Hepatocyte (in vitro differentiated cells): ENCODE data around the gene SH3YL1. TPM values are rescaled to one million over a fixed set of nuclear protein-coding genes. Genes with fewer than 3 reads are reported as not detected.

ENCODE experiments used
- DNase-seq: peaks from one replicate; pipeline ENCODE4 v3.0.0-alpha.2; 2016; ENCODE audit warnings: low spot score
- H2AFZ ChIP-seq: fragments of 200-600 bp; sonication (generic); 2 replicates; pipeline ENCODE4 v1.6.0; 2016; ENCODE audit warnings: antibody characterized with exemption, mild to moderate bottlenecking
- H3K27ac ChIP-seq: fragments of 200-600 bp; sonication (generic); 2 replicates; pipeline ENCODE4 v1.5.1; 2016; ENCODE audit warnings: mild to moderate bottlenecking
- H3K27me3 ChIP-seq: fragments of 200-600 bp; sonication (generic); 2 replicates; pipeline ENCODE4 v1.6.1; 2016
- H3K36me3 ChIP-seq: fragments of 200-600 bp; sonication (generic); replicated peaks from 2 replicates; pipeline ENCODE4 v1.5.1; 2016; ENCODE audit warnings: low read depth; ENCODE audit not compliant: insufficient read depth
- H3K4me1 ChIP-seq: fragments of 200-600 bp; sonication (generic); 2 replicates; pipeline ENCODE4 v1.5.1; 2016; ENCODE audit warnings: mild to moderate bottlenecking, moderate library complexity; ENCODE audit not compliant: insufficient read depth
- H3K4me2 ChIP-seq: fragments of 200-600 bp; sonication (generic); 2 replicates; pipeline ENCODE4 v1.6.0; 2016
- H3K4me3 ChIP-seq: fragments of 200-600 bp; sonication (generic); 2 replicates; pipeline ENCODE4 v1.5.1; 2016; ENCODE audit warnings: mild to moderate bottlenecking
- H3K79me2 ChIP-seq: fragments of 200-600 bp; sonication (generic); 2 replicates; pipeline ENCODE4 v1.6.0; 2017; ENCODE audit warnings: mild to moderate bottlenecking
- H3K9me2 ChIP-seq: fragments of 200-600 bp; sonication (generic); replicated peaks from 2 replicates; pipeline ENCODE4 v1.6.0; 2017; ENCODE audit warnings: mild to moderate bottlenecking; ENCODE audit not compliant: insufficient read depth
- H3K9me3 ChIP-seq: fragments of 200-600 bp; sonication (generic); 2 replicates; pipeline ENCODE4 v1.5.1; 2016; ENCODE audit warnings: low read depth, mild to moderate bottlenecking
- H4K20me1 ChIP-seq: fragments of 200-600 bp; sonication (generic); 2 replicates; pipeline ENCODE4 v1.6.0; 2016; ENCODE audit warnings: mild to moderate bottlenecking; ENCODE audit not compliant: insufficient read depth, poor library complexity, severe bottlenecking
- CTCF ChIP-seq: fragments of 200-600 bp; sonication (generic); IDR thresholded peaks from 2 replicates; pipeline ENCODE4 v1.5.1; 2016; ENCODE audit warnings: antibody characterized with exemption, mild to moderate bottlenecking; ENCODE audit not compliant: poor library complexity
- EZH2 ChIP-seq: fragments of 200-600 bp; sonication (generic); IDR thresholded peaks from 2 replicates; pipeline ENCODE4 v1.6.1; 2016; ENCODE audit warnings: antibody characterized with exemption, mild to moderate bottlenecking, borderline replicate concordance
- EZH2phosphoT487 ChIP-seq: fragments of 200-600 bp; sonication (generic); IDR thresholded peaks from one replicate; pipeline ENCODE4 v1.6.1; 2018; ENCODE audit warnings: antibody characterized with exemption, mild to moderate bottlenecking, low read depth, moderate library complexity; ENCODE audit not compliant: unreplicated experiment, severe bottlenecking
- WGBS: methylation state at CpG from one replicate; pipeline ENCODE4 v1.1.6; 2016; ENCODE audit warnings: low lambda C conversion rate; ENCODE audit errors: missing lambda C conversion rate; 5-methylcytosine and 5-hydroxymethylcytosine counted together
- polyA plus RNA-seq: library from polyadenylated mRNA; unstranded; fragments of >200 nt; fragmentation: Nextera tagmentation; extraction: Ambion mirVana; gene quantifications from 2 replicates; pipeline ENCODE4 v1.2.1, GENCODE V29; 2016
- total RNA-seq: library from RNA; depleted of rRNA; stranded (reverse); fragments of >200 nt; gene quantifications from 2 replicates; pipeline ENCODE4 v1.2.3, GENCODE V29; 2014

SH3YL1 gene
- total and polyA plus RNA-seq, 2 experiments from 2014 or later = 36.3 to 99.8 TPM

GRCh38 chr2:195932-196331 lies 67.9 kb downstream of the SH3YL1 start:
- Histone ChIP-seq H3K79me2 (no peaks in the 10 kb centered on the region), H3K9me2 (no peaks in the 10 kb centered on the region), H4K20me1 (no peaks in the 10 kb centered on the region), H3K9me3 (no peaks in the 10 kb centered on the region), H3K4me2 (no peak overlapping the region), H3K4me3 (no peak overlapping the region), H2AFZ (no peak overlapping the region), H3K36me3 (no peaks in the 10 kb centered on the region), H3K4me1 (no peaks in the 10 kb centered on the region), H3K27ac (no peak overlapping the region), H3K27me3 (no peaks in the 10 kb centered on the region)
- no peak for DNase-seq
- WGBS = 99% methylated on average over 7 of the region's 7 CpGs
- TF ChIP-seq EZH2phosphoT487 (no peak), CTCF (no peak), EZH2 (no peak)

GRCh38 chr2:193141-193671 lies 70.6 kb downstream of the SH3YL1 start:
- no peak overlapping the region for H3K4me3 ChIP-seq
- TF ChIP-seq EZH2 = no peak
- TF ChIP-seq CTCF = no peak
- no peak for TF ChIP-seq EZH2phosphoT487
- 69% methylated on average over 17 of the region's 17 CpGs for WGBS
- no peaks in the 10 kb centered on the region for H4K20me1 ChIP-seq
- H3K79me2 ChIP-seq = no peaks in the 10 kb centered on the region
- H2AFZ ChIP-seq = no peak overlapping the region
- no peak overlapping the region for H3K27ac ChIP-seq
- no peak for DNase-seq
- no peak overlapping the region for H3K4me2 ChIP-seq
- H3K9me2 ChIP-seq = no peaks in the 10 kb centered on the region
- H3K9me3 ChIP-seq = no peaks in the 10 kb centered on the region
- H3K27me3 ChIP-seq = no peaks in the 10 kb centered on the region
- H3K36me3 ChIP-seq = no peaks in the 10 kb centered on the region
- H3K4me1 ChIP-seq = no peaks in the 10 kb centered on the region

- Histone ChIP-seq H3K4me2 (no peak overlapping the region), H2AFZ (no peak overlapping the region), H3K27me3 (no peaks in the 10 kb centered on the region), H3K79me2 (no peaks in the 10 kb centered on the region), H3K9me2 (no peaks in the 10 kb centered on the region), H4K20me1 (no peaks in the 10 kb centered on the region), H3K27ac (no peak overlapping the region), H3K4me1 (no peaks in the 10 kb centered on the region), H3K9me3 (no peaks in the 10 kb centered on the region), H3K4me3 (no peak overlapping the region), H3K36me3 (no peaks in the 10 kb centered on the region)
- TF ChIP-seq EZH2phosphoT487 = no peak
- TF ChIP-seq CTCF = no peak
- TF ChIP-seq EZH2 = no peak
- DNase-seq = no peak
- 92% methylated on average over 24 of the region's 29 CpGs for WGBS
Observed at GRCh38 chr2:191311-192190, 72.3 kb downstream of the SH3YL1 start.
